VCaP (cell line): ENCODE results near the gene TNFRSF12A.
"Not testable (repeated sequence)": the region's sequence is repeated elsewhere in the genome, so short reads cannot be mapped to it uniquely, and the experiment has no call there.

Experiments used
- H3K27ac ChIP-seq: fragments of 450-650 bp; 2 replicates; pipeline ENCODE4 v1.5.1; 2017
- TF ChIP-seq, protein P1 (sequence below): fragments of 450-650 bp; conservative IDR thresholded peaks from 2 replicates; pipeline ENCODE4 v1.5.1; 2017; ENCODE audit warnings: mild to moderate bottlenecking, moderate library complexity

Gene TNFRSF12A

GRCh38 chr16:3046641-3047386 lies 26.6 kb downstream of the TNFRSF12A start:
- TF ChIP-seq, protein P1, sequence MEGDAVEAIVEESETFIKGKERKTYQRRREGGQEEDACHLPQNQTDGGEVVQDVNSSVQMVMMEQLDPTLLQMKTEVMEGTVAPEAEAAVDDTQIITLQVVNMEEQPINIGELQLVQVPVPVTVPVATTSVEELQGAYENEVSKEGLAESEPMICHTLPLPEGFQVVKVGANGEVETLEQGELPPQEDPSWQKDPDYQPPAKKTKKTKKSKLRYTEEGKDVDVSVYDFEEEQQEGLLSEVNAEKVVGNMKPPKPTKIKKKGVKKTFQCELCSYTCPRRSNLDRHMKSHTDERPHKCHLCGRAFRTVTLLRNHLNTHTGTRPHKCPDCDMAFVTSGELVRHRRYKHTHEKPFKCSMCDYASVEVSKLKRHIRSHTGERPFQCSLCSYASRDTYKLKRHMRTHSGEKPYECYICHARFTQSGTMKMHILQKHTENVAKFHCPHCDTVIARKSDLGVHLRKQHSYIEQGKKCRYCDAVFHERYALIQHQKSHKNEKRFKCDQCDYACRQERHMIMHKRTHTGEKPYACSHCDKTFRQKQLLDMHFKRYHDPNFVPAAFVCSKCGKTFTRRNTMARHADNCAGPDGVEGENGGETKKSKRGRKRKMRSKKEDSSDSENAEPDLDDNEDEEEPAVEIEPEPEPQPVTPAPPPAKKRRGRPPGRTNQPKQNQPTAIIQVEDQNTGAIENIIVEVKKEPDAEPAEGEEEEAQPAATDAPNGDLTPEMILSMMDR = no peak
- no peak overlapping the region for H3K27ac ChIP-seq

DNA sequence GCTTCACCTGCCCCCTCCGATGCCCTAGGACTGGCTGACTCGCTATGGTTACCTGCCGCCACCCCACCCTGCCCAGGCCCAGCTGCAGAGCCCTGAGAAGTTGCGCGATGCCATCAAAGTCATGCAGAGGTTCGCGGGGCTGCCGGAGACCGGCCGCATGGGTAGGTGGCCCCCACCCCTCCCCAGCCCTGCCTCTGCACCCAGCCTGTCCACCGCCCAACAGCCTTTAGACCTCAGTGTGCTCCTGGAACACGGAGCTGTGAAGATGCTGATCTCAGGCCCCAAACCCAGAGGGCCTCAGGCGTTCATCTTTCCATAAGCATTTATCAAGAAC lies 27.2 kb downstream of the TNFRSF12A start:
- TF ChIP-seq, protein P1 = no peak
- no peak overlapping the region for H3K27ac ChIP-seq

DNA sequence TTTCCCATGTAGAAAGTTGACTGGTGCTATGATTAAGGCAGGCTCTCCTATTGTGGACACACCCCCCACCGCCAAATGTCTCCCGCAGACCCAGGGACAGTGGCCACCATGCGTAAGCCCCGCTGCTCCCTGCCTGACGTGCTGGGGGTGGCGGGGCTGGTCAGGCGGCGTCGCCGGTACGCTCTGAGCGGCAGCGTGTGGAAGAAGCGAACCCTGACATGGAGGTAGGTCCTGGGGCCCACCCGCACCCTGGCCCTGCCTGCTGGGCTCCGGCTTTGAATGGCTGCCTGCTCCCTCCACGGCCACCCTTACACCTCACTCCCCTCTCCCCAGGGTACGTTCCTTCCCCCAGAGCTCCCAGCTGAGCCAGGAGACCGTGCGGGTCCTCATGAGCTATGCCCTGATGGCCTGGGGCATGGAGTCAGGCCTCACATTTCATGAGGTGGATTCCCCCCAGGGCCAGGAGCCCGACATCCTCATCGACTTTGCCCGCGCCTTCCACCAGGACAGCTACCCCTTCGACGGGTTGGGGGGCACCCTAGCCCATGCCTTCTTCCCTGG lies 29.8 kb downstream of the TNFRSF12A start:
- TF ChIP-seq, protein P1 = no peak

DNA sequence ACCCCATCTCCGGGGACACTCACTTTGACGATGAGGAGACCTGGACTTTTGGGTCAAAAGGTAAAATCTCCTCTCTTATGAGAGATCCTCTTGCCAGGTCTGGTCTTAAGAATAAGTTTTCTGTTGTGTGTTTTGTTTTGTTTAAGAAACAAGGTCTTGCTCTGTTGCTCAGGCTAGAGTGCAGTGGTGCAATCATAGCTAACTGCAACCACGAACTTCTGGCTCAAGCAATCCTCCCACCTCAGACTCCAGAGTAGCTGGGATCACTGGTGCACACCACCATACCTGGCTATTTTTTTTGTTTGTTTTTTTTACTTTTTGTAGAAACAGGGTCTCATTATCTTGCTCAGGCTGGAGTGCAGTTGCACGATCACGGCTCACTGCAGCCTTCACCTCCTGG lies 30.3 kb downstream of the TNFRSF12A start:
- TF ChIP-seq, protein P1 = no peak
- H3K27ac ChIP-seq = no peak overlapping the region

More for the DNA sequence above, 29.8 kb downstream of the TNFRSF12A start:
- H3K27ac ChIP-seq = no peak overlapping the region

GRCh38 chr16:3051009-3051408 lies 30.8 kb downstream of the TNFRSF12A start:
- no peak overlapping the region for H3K27ac ChIP-seq
- TF ChIP-seq, protein P1 = no peak

GRCh38 chr16:3051494-3051893 lies 31.3 kb downstream of the TNFRSF12A start:
- H3K27ac ChIP-seq = no peak overlapping the region
- TF ChIP-seq, protein P1 = no peak

DNA sequence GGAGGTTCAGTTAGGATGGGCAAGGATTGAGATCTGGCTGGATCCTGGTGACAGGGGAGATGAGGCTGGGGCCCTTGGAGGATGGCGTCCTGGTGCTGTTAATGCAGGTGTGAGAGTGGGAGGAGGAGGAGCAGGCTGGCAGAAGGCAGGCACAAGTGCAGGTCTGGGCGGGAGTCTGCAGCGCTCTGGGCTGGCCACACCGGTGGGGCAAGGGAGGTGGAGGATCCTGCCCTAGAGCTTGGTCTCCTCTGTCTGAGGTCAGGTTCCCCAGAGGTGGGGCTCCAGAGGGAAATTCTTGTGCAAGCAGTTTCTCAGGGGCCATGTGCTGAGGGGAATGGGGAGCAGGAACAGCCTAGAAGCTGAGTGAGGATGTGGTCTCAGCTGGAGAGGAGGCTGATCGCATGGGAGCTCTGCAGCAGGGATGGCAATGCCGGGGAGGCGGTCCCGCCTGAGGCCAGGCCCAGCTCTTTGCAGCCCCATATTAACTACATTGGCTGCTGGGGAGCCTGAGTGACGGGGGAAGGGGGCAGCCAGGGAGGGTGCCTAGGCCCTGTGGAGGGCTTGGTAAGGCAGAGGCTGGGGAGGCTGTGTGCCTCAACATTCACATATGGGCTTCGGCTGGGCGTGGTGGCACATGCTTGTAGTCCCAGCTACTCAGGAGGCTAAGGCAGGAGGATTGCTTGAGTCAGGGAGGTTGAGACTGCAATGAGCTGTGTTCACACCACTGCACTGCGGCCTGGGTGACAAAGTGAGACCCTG lies 32.6 kb downstream of the TNFRSF12A start:
- H3K27ac ChIP-seq = not testable (repeated sequence)

DNA sequence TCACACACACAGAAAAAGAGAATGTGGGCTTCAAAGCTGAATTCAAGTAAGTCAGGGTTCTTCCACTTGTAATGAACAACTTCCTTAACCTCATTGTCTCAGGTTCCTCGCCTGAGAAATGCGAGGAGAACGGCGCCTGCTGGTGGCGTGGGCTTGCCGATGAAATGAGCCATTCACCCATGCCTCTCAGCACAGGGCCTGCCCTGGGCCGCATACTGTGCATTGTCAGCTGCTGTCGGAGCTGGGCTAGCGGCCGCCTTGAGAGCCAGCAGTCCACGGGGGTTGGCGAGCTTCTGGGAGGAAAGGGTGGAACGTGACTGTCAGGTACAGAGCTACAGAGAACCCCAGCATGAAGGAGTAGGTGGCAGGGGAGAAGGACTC lies 33.2 kb downstream of the TNFRSF12A start:
- not testable (repeated sequence) for H3K27ac ChIP-seq
